Measurements from ENCODE around the gene ATP2A1.

GRCh38 chr16:28842696-28843095 is 35.6 kb upstream of the ATP2A1 start:
- TF ChIP-seq EZH2phosphoT487 (IDR thresholded peaks at IDR 0.05; ENCODE audit: insufficient read depth, low read depth) (no peak), EZH2 (IDR thresholded peaks at IDR 0.05; ENCODE audit: insufficient read depth, poor library complexity, severe bottlenecking) (no peak)

All from GM23248 (cell line).